GM18907 (cell line): ENCODE data around the gene PRRX1.

Experiments used
- ATAC-seq: cut with Tn5 transposase; IDR thresholded peaks from one replicate; pipeline ENCODE4 v1.9.1; 2021; ENCODE audit warnings: mild to moderate bottlenecking, moderate library complexity; ENCODE audit not compliant: unreplicated experiment

The PRRX1 gene

GRCh38 chr1:170664093-170664827 lies at the start of gene PRRX1:
PRRX1 (plus strand) TSS chr1:170664131; CDS start chr1:170664219, 88 bp downstream.
- no peak for ATAC-seq

DNA sequence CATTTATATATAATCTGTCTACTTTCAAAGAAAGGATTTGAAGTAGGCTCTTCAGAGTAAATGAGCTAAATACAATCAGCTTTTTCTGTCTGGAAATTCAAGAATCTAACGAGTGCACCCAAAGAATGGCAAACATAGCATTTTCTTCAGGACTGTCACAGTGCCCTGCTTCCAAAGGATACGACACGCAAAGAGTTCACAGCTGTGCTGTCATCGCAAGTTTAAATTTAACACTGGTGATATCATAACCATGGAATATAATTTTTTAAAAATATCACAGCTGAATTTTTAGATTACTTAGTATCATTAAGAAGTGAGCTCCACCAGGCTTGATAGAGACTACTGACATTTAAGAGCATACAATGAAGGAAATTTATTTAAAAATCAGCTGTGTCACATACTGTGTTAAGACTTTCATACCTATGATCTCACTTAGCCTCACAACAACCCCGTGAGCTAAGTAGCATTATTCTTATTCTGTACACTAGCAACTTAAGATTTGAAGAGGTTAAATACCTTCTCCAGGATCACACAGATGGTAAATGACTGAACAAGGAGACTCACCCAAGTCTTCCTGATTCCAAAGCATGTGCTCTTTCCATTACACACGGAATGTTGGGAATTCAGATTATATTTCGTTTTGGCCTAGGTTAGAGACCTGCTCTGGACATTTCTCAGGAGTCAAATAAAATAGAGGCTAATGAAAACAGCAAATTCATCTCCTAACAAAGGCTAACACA lies 46.2 kb upstream of the PRRX1 start:
- no peak for ATAC-seq

DNA sequence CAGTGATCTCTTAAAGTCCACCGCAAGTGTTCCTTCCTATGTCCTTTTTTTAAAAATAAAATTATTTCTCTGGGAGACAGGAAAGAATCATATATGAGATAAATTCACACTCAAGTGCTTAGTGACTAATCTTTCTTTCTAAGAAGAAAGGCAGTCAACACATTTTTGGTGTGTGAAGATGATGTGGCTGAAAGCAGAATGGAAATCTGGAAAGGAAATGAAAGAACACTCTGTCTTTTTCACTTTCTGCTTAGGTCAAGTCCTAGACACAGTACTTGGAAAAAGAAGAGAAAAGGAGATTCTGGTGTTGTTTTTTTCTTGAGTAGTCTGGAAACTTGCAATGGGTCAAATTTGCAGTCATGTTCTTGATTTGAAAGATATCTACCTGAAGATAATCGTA lies 45.5 kb upstream of the PRRX1 start:
- no peak for ATAC-seq

- no peak for ATAC-seq
Measured at GRCh38 chr1:170619241-170620028, 44.5 kb upstream of the PRRX1 start.

GRCh38 chr1:170620164-170620563 lies 43.8 kb upstream of the PRRX1 start:
- ATAC-seq, result no peak

GRCh38 chr1:170623171-170623570 lies 40.8 kb upstream of the PRRX1 start:
- ATAC-seq, result no peak

DNA sequence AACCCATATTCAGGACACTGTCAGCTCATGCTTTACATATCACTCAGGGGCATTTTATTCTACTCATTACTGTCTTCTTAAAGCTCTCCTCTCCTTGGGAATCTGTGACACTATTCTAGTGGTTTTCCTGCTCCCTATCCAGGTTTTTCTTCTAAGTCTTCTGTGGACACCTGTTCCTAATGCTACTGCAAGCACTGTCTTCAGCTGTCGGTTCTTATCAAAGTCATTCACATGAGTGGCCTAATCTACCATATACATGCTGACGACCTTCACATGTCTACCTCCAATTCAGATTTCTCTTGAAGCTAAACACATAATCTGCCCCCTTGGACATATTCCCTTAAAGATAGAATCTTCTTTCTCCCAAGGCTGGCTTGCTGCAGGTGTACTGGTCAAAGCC lies 39.8 kb upstream of the PRRX1 start:
- no peak for ATAC-seq

DNA sequence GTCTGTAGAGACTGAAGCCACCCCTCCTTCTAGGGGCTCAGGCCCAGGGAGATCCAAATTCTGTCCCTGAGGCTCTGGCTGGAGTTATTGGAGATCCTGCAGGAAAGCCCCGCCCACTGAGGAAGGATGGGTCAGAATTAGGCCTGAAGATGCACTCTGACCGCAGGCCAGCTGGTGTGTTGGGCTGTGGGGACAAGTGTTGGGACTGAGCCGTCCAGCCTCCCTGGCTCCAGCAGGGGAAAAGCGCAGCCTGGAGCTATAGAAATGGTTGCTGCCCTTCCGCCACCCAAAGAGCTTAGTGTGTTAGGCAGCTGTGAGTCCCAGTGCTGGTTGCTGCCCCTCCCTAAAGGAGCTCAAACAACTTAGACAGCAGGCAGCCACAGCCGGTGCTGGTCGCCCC lies 33.0 kb upstream of the PRRX1 start:
- ATAC-seq, result no peak

DNA sequence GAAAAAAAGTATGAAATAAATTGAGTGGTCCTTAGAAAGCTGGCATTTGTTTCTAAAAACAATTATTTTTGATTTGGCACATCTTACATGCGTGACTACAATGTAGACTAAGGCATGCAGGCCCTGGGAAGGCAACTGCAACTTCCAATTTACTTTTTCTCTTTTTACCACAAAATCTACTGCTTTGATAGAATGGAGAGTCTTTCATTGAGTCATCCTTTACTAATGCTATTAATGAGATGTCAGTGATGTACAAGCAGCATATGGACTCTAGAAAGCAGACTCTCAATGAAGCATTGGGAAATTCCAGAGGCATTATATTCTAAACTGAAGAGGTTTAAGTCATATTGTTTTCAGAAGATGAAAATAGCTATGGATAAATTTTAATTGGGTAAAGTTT lies 29.6 kb upstream of the PRRX1 start:
- no peak for ATAC-seq

DNA sequence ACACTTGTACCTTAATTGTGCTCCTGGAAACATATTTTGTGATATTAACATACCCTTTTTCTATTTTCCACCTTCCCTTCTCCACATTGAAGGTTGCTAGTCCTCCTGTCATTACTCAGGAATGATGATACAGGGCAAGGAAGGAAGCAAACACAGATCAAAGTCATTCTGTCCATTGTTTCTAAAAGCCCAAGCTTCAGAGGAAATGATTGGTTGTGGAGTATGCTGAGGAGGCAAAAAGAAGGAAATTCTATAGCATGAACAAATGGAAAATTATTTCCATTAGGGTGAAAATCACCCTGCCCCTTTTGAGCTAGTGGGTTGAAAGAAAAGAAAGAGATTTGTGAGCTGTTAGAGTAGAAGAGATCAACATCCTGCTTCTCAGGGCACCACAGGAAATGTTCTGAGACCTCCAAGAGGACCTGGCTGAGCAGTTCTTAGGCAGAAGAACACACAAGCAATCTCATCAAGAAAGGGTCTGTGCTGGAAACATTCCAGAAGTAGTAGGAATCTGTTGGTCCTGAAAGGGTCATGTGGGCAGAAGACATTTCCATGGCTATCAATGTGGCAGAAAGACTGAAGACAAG lies 29.0 kb upstream of the PRRX1 start:
- ATAC-seq, result no peak

DNA sequence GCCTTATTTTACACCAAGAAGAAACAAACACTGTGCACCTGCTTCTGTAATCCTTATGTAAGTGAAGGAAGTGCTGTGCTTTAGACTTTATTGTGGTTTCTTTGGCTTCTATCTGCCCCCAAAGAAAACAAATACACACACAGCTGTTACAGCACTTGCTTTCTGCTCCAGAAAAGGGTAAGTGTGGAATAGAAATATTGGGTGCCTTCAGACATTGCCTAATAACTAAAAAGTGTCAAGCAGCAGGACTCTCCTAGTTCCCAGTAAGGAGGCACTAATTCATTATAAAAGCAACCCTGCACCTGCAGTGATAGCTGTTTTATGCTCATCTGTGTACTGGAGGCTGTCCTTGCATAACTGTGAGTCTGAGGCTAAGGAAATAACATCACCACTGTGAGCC lies 23.4 kb upstream of the PRRX1 start:
- ATAC-seq, result no peak

GRCh38 chr1:170657275-170657853 lies 6.6 kb upstream of the PRRX1 start:
- no peak for ATAC-seq

GRCh38 chr1:170659399-170660035 lies 4.4 kb upstream of the PRRX1 start:
- ATAC-seq, result no peak

DNA sequence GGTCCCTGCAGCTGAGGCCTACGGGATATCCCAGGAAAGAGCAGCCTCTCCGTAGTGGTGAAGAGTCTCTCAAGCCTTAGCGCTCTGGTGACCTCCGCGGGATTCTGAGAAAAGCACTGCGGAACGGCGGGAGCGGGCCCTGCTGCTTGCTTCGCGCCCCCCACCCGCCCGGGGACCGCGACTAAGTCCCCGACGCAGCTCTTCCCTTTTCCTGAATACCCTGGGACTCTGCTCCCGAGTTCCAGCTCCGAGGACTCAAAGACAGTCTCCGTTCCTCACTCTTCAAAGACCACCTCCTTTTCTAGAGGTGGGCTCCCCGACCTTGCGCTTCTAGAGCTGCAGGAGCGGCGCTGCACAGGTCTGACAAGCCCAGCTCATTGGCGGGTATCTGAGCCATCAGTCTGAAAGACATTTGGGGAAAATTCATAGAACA lies 3.6 kb upstream of the PRRX1 start:
- no peak for ATAC-seq

- ATAC-seq, result no peak
Measured at GRCh38 chr1:170660871-170661645, 2.9 kb upstream of the PRRX1 start.

DNA sequence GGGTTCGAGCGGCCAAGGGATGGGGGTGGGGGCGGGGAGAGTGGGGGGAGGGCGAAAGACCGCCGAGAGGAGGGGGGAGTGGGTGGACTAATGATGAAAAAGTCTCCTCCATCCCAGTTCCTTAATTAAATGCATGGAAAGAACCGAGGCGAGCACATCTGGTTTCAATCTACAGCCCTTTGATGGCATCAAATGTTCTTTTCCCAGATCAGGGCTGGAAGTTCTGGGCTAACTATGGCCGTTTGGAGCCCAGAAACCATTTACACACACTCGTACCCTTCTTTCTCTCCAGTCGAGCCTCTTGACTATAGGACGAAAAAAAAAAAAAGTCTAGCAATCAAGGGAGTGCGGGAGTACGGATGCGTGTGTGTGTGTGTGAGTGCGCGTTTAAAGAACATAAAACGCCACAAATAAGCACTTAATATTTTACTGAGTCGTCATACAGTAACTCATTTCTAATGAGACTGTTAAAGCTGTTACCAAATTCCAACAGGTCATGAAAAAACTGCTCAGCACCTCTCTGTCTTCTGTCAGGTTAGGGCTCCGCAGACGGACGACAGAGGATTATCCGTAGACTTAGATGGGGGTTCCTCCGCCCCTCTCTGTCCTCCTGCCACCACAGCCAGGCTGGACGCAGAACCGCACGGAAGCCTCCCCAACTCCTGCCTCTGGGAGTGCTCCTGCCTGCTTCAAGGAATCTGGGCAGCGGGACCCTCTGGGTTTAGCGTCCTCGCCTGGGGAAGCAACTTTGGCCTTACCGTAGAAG lies 2.1 kb upstream of the PRRX1 start:
- ATAC-seq, result no peak

- ATAC-seq, result no peak
Measured at GRCh38 chr1:170662561-170663403, 1.1 kb upstream of the PRRX1 start.
